ENCODE data around the gene S100B.

- TF ChIP-seq, protein P1, sequence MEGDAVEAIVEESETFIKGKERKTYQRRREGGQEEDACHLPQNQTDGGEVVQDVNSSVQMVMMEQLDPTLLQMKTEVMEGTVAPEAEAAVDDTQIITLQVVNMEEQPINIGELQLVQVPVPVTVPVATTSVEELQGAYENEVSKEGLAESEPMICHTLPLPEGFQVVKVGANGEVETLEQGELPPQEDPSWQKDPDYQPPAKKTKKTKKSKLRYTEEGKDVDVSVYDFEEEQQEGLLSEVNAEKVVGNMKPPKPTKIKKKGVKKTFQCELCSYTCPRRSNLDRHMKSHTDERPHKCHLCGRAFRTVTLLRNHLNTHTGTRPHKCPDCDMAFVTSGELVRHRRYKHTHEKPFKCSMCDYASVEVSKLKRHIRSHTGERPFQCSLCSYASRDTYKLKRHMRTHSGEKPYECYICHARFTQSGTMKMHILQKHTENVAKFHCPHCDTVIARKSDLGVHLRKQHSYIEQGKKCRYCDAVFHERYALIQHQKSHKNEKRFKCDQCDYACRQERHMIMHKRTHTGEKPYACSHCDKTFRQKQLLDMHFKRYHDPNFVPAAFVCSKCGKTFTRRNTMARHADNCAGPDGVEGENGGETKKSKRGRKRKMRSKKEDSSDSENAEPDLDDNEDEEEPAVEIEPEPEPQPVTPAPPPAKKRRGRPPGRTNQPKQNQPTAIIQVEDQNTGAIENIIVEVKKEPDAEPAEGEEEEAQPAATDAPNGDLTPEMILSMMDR (IDR thresholded peaks at IDR 0.05), result no peak
- TF ChIP-seq POLR2A (IDR thresholded peaks at IDR 0.05) (no peak), POLR2AphosphoS5 (IDR thresholded peaks at IDR 0.05) (no peak)
Observed at GRCh38 chr21:46600978-46601377, 3.9 kb downstream of the S100B start.

Data from prostate gland (tissue), 2 donors.